Thyroid gland (tissue), 4 donors: ENCODE measurements around the gene SAA4.

Experiments used
- POLR2A ChIP-seq, 2 donors: fragments of 450-650 bp; IDR thresholded peaks; one replicate each; pipeline ENCODE4 v1.6.1; 2017; ENCODE audit warnings: antibody characterized with exemption in 2 of 2, mild to moderate bottlenecking in 2 of 2, moderate library complexity in 1 of 2
- TF ChIP-seq, protein P1 (sequence below), 6 experiments: fragments of 200-600 bp in 3 of 6; fragments of 450-650 bp in 3 of 6; sonication (generic) in 3 of 6; IDR thresholded peaks; one replicate each; pipeline ENCODE4 v1.5.1; 2016 to 2019; ENCODE audit warnings: antibody characterized with exemption in 6 of 6, mild to moderate bottlenecking in 2 of 6, inconsistent platforms in 1 of 6, moderate library complexity in 1 of 6

DNA sequence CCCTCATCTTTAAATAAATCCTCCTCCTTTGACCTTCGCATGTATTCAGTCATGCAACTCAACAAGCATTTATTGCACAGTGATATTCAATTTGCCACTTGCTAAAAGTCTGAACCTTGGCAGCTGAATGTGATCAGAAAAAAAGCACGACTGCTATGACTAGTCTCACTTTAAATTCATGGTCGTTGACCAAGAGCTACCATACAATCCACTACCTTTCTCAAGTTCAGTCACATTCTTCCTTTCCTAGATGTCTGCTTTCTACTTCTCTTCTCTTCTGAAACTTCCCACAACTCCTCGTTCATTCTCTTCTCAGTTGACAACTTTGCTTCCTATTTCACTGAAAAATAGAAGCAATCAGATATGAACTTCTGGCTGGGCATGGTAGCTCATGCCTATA lies 27.4 kb upstream of the SAA4 start:
- TF ChIP-seq, protein P1, sequence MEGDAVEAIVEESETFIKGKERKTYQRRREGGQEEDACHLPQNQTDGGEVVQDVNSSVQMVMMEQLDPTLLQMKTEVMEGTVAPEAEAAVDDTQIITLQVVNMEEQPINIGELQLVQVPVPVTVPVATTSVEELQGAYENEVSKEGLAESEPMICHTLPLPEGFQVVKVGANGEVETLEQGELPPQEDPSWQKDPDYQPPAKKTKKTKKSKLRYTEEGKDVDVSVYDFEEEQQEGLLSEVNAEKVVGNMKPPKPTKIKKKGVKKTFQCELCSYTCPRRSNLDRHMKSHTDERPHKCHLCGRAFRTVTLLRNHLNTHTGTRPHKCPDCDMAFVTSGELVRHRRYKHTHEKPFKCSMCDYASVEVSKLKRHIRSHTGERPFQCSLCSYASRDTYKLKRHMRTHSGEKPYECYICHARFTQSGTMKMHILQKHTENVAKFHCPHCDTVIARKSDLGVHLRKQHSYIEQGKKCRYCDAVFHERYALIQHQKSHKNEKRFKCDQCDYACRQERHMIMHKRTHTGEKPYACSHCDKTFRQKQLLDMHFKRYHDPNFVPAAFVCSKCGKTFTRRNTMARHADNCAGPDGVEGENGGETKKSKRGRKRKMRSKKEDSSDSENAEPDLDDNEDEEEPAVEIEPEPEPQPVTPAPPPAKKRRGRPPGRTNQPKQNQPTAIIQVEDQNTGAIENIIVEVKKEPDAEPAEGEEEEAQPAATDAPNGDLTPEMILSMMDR (IDR thresholded peaks at IDR 0.05): no peak
- no peak for TF ChIP-seq POLR2A (IDR thresholded peaks at IDR 0.05)
